Loucy (cell line): ENCODE measurements around the gene WSCD1.

ENCODE experiments used
- CTCF ChIP-seq: fragments of 200-600 bp; sonication (generic); conservative IDR thresholded peaks from 2 replicates; pipeline ENCODE4 v1.5.1; 2014; ENCODE audit warnings: mild to moderate bottlenecking, antibody characterized with exemption, low read length
- EZH2phosphoT487 ChIP-seq: fragments of 200-600 bp; IDR thresholded peaks from 2 replicates; pipeline ENCODE4 v1.6.1; 2018; ENCODE audit warnings: antibody characterized with exemption, mild to moderate bottlenecking, moderate library complexity, borderline replicate concordance

GRCh38 chr17:6082335-6082734 is 12.2 kb downstream of the WSCD1 start:
- no peak for TF ChIP-seq CTCF
- TF ChIP-seq EZH2phosphoT487, result no peak
